ENCODE results near the gene FAM227B. TPM values are rescaled to one million over a fixed set of nuclear protein-coding genes. Genes with fewer than 3 reads are reported as not detected.

The FAM227B gene
- total RNA-seq, 1 experiment from 2014 or later = 2.3 TPM

GRCh38 chr15:49423021-49423420 lies 197.6 kb downstream of the FAM227B start, which contains the start of gene FGF7:
TSS of gene FGF7 (plus strand) at chr15:49423242. CDS start at chr15:49424298, 1,056 bp downstream.
- no peak for TF ChIP-seq CTCF (IDR thresholded peaks at IDR 0.05; ENCODE audit: insufficient read depth in 1 of 2, low read depth in 1 of 2, low read length in 1 of 2, severe bottlenecking in 1 of 2, unreplicated experiment in 1 of 2)
- CTCF ChIA-PET = interaction anchor here (0.6 to 2.5 kb wide), 2 partner anchors 149 to 187 kb away, joined by 3 to 20 read pairs; no protein-coding TSS in a partner anchor
- H3K4me3 ChIP-seq (ENCODE audit: low read depth, low read length) = no peak within 1 kb of the TSS
- no peak for DNase-seq
- Mint-ChIP-seq H3K4me1 (ENCODE audit: low read depth, unreplicated experiment) (peaks cover 7% of the 10 kb centered on the region), H3K36me3 (ENCODE audit: insufficient read depth, unreplicated experiment) (peaks cover 6% of the 10 kb centered on the region), H3K27ac (ENCODE audit: unreplicated experiment) (no peak within 1 kb of the TSS), H3K9me3 (ENCODE audit: unreplicated experiment) (no peaks in the 10 kb centered on the region), H3K4me3 (ENCODE audit: unreplicated experiment) (peak within 1 kb of the TSS; percentile 52), H3K27me3 (ENCODE audit: insufficient read depth, unreplicated experiment) (peaks cover 4% of the 10 kb centered on the region)
- no peaks in the 10 kb centered on the region for H3K9me3 ChIP-seq
- no peaks in the 10 kb centered on the region for H3K36me3 ChIP-seq (ENCODE audit: control insufficient read depth, insufficient read depth, low read length)
- no TSS peak for BruUV-seq (replicated peaks)
- H3K27me3 ChIP-seq (replicated peaks; ENCODE audit: control insufficient read depth, insufficient read depth, low read length) = no peaks in the 10 kb centered on the region
- intact Hi-C loops (cut with micrococcal nuclease; ENCODE audit: unreplicated experiment) = loop anchor here (5.0 kb wide), 1 partner anchor 561 kb away; no protein-coding TSS in a partner anchor
- H3K4me1 ChIP-seq = no peaks in the 10 kb centered on the region
- POLR2A ChIA-PET = no interaction called here

- Histone ChIP-seq H3K36me3 (ENCODE audit: control insufficient read depth, insufficient read depth, low read length) (no peaks in the 10 kb centered on the region), H3K27me3 (replicated peaks; ENCODE audit: control insufficient read depth, insufficient read depth, low read length) (no peaks in the 10 kb centered on the region), H3K4me1 (no peaks in the 10 kb centered on the region), H3K4me3 (ENCODE audit: low read depth, low read length) (no peak overlapping the region), H3K9me3 (no peaks in the 10 kb centered on the region)
- Mint-ChIP-seq H3K36me3 (ENCODE audit: insufficient read depth, unreplicated experiment) (peaks cover 6% of the 10 kb centered on the region), H3K27ac (ENCODE audit: unreplicated experiment) (no peak overlapping the region), H3K27me3 (ENCODE audit: insufficient read depth, unreplicated experiment) (peaks cover 6% of the 10 kb centered on the region), H3K4me3 (ENCODE audit: unreplicated experiment) (peak overlapping the region; percentile 52), H3K4me1 (ENCODE audit: low read depth, unreplicated experiment) (peaks cover 7% of the 10 kb centered on the region), H3K9me3 (ENCODE audit: unreplicated experiment) (no peaks in the 10 kb centered on the region)
- POLR2A ChIA-PET = no interaction called here
- peak in 1 of 2 experiments; percentile 45 for DNase-seq
- intact Hi-C loops (cut with micrococcal nuclease; ENCODE audit: unreplicated experiment) = loop anchor here (1.0 to 5.0 kb wide), 2 partner anchors 187 to 560 kb away; no protein-coding TSS in a partner anchor
- BruUV-seq (replicated peaks) = no TSS peak
- peak; percentile 60 to 65 for TF ChIP-seq CTCF (IDR thresholded peaks at IDR 0.05; ENCODE audit: insufficient read depth in 1 of 2, low read depth in 1 of 2, low read length in 1 of 2, severe bottlenecking in 1 of 2, unreplicated experiment in 1 of 2)
- CTCF ChIA-PET = interaction anchor here (0.8 to 2.5 kb wide), 3 partner anchors 186 to 195 kb away, joined by 3 to 20 read pairs (median 4); no protein-coding TSS in a partner anchor
These were observed 198.6 kb downstream of the FAM227B start for GRCh38 chr15:49421991-49422390.

- no peak overlapping the region for H3K4me3 Mint-ChIP-seq (ENCODE audit: unreplicated experiment)
- CTCF ChIA-PET = no interaction called here
- TF ChIP-seq CTCF (IDR thresholded peaks at IDR 0.05; ENCODE audit: insufficient read depth in 1 of 2, low read depth in 1 of 2, low read length in 1 of 2, severe bottlenecking in 1 of 2, unreplicated experiment in 1 of 2) = no peak
- H3K4me3 ChIP-seq (ENCODE audit: low read depth, low read length) = no peak overlapping the region
- no peak for DNase-seq
- H3K4me1 ChIP-seq = no peaks in the 10 kb centered on the region
- no peaks in the 10 kb centered on the region for H3K9me3 Mint-ChIP-seq (ENCODE audit: unreplicated experiment)
- no peaks in the 10 kb centered on the region for H3K9me3 ChIP-seq
- POLR2A ChIA-PET = interaction anchor here (0.6 kb wide), 1 partner anchor 632 kb away, joined by 3 read pairs; no protein-coding TSS in a partner anchor
- H3K36me3 ChIP-seq (ENCODE audit: control insufficient read depth, insufficient read depth, low read length) = no peaks in the 10 kb centered on the region
- H3K27me3 ChIP-seq (replicated peaks; ENCODE audit: control insufficient read depth, insufficient read depth, low read length) = no peaks in the 10 kb centered on the region
- peaks cover 6% of the 10 kb centered on the region for H3K36me3 Mint-ChIP-seq (ENCODE audit: insufficient read depth, unreplicated experiment)
- intact Hi-C loops (cut with micrococcal nuclease; ENCODE audit: unreplicated experiment) = no loop called here
- peaks cover 7% of the 10 kb centered on the region for H3K4me1 Mint-ChIP-seq (ENCODE audit: low read depth, unreplicated experiment)
- peaks cover 6% of the 10 kb centered on the region for H3K27me3 Mint-ChIP-seq (ENCODE audit: insufficient read depth, unreplicated experiment)
- no peak overlapping the region for H3K27ac Mint-ChIP-seq (ENCODE audit: unreplicated experiment)
- no TSS peak for BruUV-seq (replicated peaks)
These were observed 201.8 kb downstream of the FAM227B start for GRCh38 chr15:49418811-49419210.

All from Caco-2 (cell line).